COLO668 (cell line): ENCODE results near the gene CAPN1.

ENCODE experiments used
- DNase-seq: peaks from one replicate; lab custom pipeline; 2025; ENCODE audit not compliant: unreplicated experiment; lab: John Stamatoyannopoulos, UW

CAPN1 gene

GRCh38 chr11:65254724-65255123 lies 73.0 kb downstream of the CAPN1 start:
- no peak for DNase-seq

DNA sequence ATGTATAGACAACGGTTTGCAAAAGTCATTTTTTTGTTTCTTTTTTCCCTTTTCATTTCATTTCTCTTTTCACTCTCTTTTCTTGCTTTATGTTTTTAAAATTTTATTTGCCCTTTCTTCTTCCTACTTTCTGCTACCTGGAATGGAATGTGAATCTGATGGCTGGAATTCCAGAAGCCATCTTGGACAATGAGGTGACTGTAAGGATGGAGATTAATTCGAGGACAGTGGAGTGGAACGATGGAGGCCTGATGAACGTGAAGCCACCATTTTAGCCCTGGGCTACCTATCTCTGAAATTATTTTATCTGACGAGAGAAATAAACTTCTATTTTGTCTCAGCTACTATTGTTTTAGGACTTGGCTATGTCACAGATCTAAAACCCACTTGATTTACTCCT lies 77.3 kb downstream of the CAPN1 start:
- no peak for DNase-seq

- no peak for DNase-seq
Measured at GRCh38 chr11:65260302-65260701, 78.6 kb downstream of the CAPN1 start.

DNA sequence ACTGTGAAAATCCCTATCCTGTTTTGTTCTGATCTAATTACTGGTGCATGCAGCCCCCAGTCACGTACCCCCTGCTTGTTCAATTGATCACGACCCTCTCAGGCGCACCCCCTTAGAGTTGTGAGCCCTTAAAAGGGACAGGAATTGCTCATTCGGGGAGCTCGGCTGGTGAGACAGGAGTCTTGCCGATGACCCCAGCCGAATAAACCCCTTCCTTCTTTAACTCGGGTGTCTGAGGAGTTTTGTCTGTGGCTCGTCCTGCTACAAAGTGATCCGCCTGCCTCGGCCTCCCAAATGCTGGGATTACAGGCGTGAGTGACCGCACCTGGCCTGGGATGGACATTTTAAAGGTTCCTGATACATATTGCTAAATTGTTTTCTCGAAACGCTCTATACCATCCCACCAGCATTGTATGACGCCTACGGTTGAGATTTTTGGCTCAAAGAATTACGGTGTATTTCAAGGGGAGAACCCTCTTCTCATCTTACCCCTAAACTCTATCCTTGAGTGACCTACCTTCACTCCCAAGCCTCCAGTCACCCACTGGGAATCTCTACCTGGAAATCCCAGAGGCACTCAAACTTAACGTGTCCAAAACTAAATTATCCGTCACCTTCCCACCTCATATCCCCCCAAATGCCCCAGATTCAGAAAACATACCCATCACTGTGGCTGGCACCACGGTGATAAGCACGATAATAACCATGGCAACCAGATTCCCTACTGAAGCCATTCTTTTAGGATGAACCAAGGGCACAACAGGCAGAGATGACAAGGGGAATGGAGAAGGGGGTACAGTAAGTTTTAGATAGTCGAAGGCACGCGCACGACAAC lies 79.2 kb downstream of the CAPN1 start:
- no peak for DNase-seq
